GM12891 (cell line): Measurements from ENCODE around the gene LPAR4.

ENCODE experiments used
- PAX5 ChIP-seq: IDR thresholded peaks from 2 replicates; pipeline ENCODE4 v1.6.1; 2011; ENCODE audit warnings: low read length, moderate library complexity, mild to moderate bottlenecking; ENCODE audit not compliant: insufficient read depth, severe bottlenecking
- POLR2A ChIP-seq: IDR thresholded peaks from 2 replicates; pipeline ENCODE4 v1.6.1; 2011; ENCODE audit warnings: low read depth, low read length, control low read depth
- POLR2AphosphoS5 ChIP-seq: IDR thresholded peaks from 2 replicates; pipeline ENCODE4 v1.6.1; 2011; ENCODE audit warnings: low read depth, low read length, control low read depth
- POU2F2 ChIP-seq: IDR thresholded peaks from 2 replicates; pipeline ENCODE4 v1.6.1; 2011; ENCODE audit warnings: low read depth, mild to moderate bottlenecking, control low read depth, low read length, moderate library complexity
- SPI1 ChIP-seq: IDR thresholded peaks from 2 replicates; pipeline ENCODE4 v1.6.1; 2011; ENCODE audit warnings: low read depth, low read length, control low read depth
- TAF1 ChIP-seq: IDR thresholded peaks from 2 replicates; pipeline ENCODE4 v1.6.1; 2011; ENCODE audit warnings: low read depth, low read length, control low read depth

- TF ChIP-seq POLR2A: no peak
- no peak for TF ChIP-seq TAF1
- no peak for TF ChIP-seq POLR2AphosphoS5
- no peak for TF ChIP-seq PAX5
- no peak for TF ChIP-seq SPI1
- no peak for TF ChIP-seq POU2F2
Observed at GRCh38 chrX:78747971-78748370, 451 bp downstream of the LPAR4 start.
